ENCODE data around the gene ZNF416.

- no peak for TF ChIP-seq CTCF (conservative IDR thresholded peaks at IDR 0.05 in 1 of 2, IDR thresholded peaks at IDR 0.05 in 1 of 2; ENCODE audit: low read depth in 1 of 2, low read length in 2 of 2)
- no peak for TF ChIP-seq EZH2 (IDR thresholded peaks at IDR 0.05; ENCODE audit: low read length, missing control alignments)
Observed at GRCh38 chr19:57570707-57571106, 8.0 kb downstream of the ZNF416 start.
